ENCODE results near the gene NKD2. TPM values are rescaled to one million over a fixed set of nuclear protein-coding genes. Genes with fewer than 3 reads are reported as not detected.
"Not testable (repeated sequence)": the region's sequence is repeated elsewhere in the genome, so short reads cannot be mapped to it uniquely, and the experiment has no call there.

The NKD2 gene
- total RNA-seq, 1 experiment from 2014 or later = 0.27 TPM

DNA sequence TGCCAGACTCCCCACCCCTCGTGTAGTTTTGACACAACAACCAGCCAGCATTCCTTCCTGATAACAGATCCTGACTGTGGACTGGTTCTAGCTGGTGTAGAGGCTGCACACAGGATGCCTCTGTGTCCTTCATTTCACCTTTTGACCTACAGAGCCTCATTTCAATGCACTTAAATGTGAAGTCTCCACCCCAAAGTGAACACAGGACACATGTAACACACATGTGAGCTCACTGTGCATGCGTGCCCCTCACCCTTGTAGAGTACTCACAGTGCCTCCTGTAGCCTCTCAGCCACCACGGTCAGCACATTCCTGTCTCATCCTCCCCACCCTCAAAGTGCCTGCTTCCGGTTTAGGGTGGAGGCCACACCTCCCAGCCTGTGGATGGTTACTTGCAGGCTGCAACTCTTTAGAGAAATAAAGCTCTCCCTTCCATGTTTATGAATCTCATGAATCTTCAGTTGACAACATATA is 11.6 kb upstream of the NKD2 start:
- DNase-seq (ENCODE audit: low read depth) = peak; percentile 23

DNA sequence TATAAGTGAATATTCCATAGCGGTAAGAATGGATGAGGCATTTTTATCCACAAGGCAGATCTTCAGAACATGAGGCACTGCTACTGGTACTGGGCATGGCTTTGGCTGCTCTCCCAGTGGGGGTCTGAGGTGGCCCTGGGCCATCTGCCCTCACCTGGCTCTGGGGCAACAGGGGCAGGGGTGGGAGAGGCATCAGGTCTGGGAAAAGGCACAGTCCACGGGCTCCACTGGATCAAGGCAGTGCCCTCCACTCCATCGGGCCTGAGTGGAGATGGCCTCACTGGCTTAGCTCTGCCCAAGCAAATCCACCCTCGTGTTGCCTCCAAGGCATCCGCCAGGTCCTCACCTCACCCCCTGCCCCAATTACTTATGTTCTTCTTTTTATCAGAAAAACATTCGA is 10.9 kb upstream of the NKD2 start:
- DNase-seq (ENCODE audit: low read depth) = no peak
- in situ Hi-C loops (cut with HindIII; ENCODE audit: low pct_unique_long_range_greater_than_20kb, low sequenced_read_pairs) = no loop called here

More for the DNA sequence above, 11.6 kb upstream of the NKD2 start:
- in situ Hi-C loops (cut with HindIII; ENCODE audit: low pct_unique_long_range_greater_than_20kb, low sequenced_read_pairs) = no loop called here

DNA sequence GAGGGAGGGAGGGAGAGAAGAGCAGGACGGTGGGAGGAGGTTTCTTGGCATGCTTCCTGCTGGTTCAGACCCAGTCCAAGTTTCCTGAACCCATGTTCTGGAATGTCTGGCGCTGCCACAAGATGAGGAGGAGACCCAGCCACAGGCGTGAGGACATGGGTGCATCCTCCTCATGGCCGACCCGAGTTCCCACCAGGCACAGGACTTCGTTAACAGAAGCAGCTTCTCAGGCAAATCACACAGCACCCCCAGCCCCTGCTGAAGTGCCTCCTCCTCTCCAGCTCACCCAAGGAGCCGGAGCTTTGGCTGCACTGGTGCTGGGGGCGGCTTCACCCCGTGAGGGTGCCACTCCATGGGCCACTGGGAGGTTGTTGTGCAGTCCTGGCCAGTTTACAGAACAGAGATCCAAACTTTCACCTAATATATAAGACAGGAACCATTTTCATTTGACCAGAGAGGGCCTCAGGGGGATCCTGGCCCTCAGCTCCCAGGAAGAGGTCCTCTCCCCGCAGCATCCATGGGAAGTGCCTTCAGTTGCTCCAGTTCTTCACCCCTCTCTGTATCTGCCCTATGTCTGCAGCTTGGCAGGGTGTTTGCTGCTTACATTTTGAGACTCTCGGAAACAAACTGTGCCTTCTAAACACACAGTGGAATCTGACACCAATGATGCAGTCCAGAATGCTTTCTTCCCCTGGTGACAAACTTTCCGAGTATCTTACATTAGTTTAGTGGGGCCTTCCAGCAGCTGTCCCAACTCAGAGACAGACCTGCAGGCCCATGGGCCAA is 10.2 kb upstream of the NKD2 start:
- in situ Hi-C loops (cut with HindIII; ENCODE audit: low pct_unique_long_range_greater_than_20kb, low sequenced_read_pairs) = no loop called here
- DNase-seq (ENCODE audit: low read depth) = no peak

DNA sequence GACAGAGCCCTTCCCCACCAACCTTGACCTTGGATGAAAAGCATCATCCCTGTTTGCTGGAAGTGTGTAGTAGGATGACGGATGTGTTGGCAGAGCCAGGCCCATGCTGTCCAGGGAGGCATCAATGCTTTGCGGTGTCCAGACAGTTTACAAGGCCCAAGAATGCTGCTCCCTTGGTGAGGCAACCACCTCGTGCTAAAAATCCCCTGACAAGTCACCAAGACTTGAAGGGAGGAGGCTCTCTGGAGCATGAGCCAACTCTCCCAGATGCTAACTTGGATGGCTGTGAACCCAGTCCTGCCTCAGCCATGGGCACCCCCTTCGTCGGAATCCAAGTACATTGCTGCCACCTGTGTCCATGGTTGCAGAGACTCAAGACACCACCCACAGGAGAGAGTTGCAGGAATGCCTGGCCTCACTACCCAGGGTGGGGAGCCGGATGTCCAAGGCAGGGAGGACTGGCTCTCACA is 9.5 kb upstream of the NKD2 start:
- in situ Hi-C loops (cut with HindIII; ENCODE audit: low pct_unique_long_range_greater_than_20kb, low sequenced_read_pairs) = no loop called here

DNA sequence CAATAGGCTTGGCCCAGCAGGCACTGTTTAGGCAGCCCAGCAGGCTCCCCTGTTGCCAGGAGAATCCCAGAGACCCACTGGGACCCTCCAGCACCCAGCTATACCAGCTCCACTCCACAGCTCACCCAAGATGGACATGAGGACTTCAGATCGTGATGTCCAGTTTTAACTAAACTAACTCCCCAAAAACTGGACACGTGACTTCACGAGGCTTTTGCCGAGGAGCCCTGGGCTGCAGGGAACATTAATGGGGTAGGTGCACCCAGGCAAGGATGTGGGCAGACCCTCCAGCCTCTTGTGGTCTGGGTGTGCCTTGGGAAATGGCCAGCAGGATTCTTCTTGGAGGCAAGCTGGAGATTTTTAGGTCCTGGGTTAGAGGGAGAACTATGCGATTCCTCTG is 8.9 kb upstream of the NKD2 start:
- in situ Hi-C loops (cut with HindIII; ENCODE audit: low pct_unique_long_range_greater_than_20kb, low sequenced_read_pairs) = no loop called here

More for the DNA sequence above, 9.5 kb upstream of the NKD2 start:
- no peak for DNase-seq (ENCODE audit: low read depth)

DNA sequence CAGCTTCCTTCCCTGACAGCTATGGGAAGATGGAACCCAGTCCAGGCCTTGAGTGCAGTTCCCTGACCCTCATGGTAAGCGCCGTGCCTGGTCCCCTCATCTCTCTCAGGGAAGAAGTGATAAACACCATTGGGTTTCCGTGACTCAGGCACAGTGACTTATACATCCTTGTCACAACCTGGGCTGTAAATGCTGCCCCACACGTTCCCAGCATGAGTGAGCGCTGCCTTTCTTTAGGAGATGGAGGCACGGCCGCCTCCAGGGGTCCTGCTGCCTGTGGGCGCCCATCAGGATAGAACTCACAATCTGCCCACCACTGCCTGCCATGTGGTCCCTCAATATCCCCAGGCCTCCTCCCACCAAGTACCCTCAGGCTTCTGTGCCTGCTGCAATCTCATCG is 8.3 kb upstream of the NKD2 start:
- in situ Hi-C loops (cut with HindIII; ENCODE audit: low pct_unique_long_range_greater_than_20kb, low sequenced_read_pairs) = no loop called here
- no peak for DNase-seq (ENCODE audit: low read depth)

More for the DNA sequence above, 8.9 kb upstream of the NKD2 start:
- no peak for DNase-seq (ENCODE audit: low read depth)

DNA sequence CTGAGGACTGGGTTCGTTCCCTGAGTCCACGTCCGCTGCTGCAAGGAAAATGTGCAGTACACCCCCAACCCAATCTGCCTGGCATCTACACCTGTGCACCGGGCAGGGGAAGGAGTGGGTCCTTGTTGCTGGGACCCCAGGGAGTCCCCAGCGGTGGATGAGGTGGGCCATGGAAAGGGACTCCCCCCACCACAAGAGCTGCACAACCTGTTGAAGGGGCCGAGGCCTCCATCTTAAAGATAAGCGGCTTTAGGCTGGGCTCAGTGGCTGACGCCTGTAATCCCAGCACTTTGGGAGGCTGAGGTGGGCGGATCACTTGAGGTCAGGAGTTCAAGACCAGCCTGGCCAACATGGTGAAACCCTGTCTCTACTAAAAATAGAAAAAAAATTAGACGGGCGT is 7.8 kb upstream of the NKD2 start:
- DNase-seq (ENCODE audit: low read depth); in situ Hi-C loops (cut with HindIII; ENCODE audit: low pct_unique_long_range_greater_than_20kb, low sequenced_read_pairs): not testable (repeated sequence)

DNA sequence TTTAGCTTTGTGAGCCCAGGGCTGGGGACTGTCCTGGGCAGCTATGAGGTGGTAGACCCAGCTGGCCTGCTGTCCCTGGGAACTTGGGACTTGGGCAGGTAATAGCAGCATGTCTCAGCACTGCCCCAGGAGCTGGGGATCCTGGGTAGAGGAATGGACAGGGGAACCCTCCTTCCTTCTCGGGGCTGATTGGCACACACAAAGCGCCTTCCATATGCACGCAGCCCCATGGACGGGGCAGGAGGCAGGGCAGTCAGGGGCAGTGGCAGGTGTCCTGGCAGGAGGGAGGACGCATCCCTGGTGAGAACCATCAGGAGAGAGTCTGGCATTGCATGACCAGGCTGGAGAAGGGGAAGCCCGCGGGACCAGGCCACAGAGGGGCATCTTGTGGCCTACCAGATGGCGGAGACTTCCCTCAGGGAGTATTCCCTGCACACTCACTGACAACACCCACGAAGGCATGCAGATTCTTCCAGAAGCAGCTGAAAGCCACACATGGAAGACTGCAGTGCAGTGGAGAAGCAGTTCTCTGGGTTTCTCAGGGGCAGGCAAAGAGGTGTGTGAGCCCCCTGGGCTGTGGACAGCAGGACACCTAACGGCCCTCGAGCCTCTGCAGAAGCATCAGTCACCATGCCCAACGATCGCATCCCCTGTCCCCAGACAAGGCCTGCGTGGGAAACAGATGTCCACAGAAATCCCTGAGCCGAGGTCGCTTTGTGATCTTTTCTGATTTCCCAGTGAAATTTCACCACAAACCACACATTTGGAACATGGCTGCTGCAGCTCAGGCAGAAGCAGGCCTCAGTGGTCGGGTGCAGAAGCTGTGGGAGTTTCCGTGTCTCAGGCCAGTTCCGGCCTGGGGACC is 7.0 kb upstream of the NKD2 start:
- no peak for DNase-seq (ENCODE audit: low read depth)
- in situ Hi-C loops (cut with HindIII; ENCODE audit: low pct_unique_long_range_greater_than_20kb, low sequenced_read_pairs) = no loop called here

DNA sequence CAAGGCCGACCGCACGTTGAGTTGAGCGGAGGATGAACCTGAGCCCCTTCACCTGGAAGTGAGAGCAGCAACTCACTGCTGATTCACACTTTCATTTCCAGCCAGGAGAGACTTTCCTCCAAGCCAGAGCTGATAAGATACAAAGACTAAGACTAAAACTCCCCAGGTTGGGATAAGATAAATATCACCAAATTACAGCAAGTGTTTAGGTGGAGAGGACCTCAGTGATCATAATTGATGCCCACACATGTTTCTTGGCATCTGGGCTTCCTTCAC is 6.4 kb upstream of the NKD2 start:
- in situ Hi-C loops (cut with HindIII; ENCODE audit: low pct_unique_long_range_greater_than_20kb, low sequenced_read_pairs) = no loop called here
- no peak for DNase-seq (ENCODE audit: low read depth)

DNA sequence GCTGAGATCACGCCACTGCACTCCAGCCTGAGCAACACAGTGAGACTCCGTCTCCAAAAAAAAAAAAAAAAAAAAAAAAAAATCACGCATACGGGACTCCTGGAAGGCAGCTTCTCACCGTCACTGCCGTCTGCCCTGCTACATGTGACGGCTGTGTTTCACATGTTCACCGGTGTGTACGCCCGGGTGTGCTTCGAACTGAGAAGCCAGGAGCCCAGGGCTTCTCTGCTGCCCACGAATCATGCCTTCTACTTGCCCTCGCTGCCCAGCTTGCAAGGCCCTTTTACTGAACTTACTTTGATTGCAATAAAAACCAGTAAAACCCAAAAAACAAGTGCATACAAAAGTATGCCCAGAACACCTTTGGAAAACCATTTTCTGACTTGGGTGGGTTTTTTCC is 5.8 kb upstream of the NKD2 start:
- DNase-seq (ENCODE audit: low read depth) = no peak
- in situ Hi-C loops (cut with HindIII; ENCODE audit: low pct_unique_long_range_greater_than_20kb, low sequenced_read_pairs) = no loop called here

DNA sequence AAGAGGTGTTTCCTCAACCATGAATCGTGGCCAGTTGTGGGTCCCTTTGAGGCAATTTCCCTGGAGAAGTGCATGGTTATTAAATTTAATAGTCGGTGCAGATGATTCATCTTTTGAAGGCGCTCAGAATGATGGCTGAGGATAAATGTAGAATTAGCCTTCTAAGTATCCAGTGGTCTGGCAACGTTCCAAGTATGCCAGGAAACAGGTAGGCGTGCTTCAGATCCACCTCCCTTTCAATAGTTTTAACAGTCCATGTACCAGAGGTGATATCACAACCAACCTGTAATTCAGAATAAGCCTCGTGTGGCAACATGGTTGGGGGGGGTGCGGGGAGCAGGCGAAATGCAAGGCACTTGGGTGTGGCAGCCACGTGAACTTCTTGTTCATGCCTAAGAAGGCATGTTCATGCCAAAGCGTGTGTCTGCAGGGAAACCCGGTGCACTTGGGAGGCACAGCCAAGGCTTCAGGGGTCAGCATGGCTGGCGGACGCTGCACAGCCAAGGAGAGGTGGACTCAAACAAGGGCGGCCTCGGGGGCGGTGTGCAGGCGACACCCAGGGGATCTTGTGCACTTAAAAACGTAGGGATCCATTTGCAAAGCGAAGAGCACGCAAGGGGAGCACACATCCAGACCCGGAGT is 5.2 kb upstream of the NKD2 start:
- DNase-seq (ENCODE audit: low read depth) = peak; percentile 51
- in situ Hi-C loops (cut with HindIII; ENCODE audit: low pct_unique_long_range_greater_than_20kb, low sequenced_read_pairs) = no loop called here

DNA sequence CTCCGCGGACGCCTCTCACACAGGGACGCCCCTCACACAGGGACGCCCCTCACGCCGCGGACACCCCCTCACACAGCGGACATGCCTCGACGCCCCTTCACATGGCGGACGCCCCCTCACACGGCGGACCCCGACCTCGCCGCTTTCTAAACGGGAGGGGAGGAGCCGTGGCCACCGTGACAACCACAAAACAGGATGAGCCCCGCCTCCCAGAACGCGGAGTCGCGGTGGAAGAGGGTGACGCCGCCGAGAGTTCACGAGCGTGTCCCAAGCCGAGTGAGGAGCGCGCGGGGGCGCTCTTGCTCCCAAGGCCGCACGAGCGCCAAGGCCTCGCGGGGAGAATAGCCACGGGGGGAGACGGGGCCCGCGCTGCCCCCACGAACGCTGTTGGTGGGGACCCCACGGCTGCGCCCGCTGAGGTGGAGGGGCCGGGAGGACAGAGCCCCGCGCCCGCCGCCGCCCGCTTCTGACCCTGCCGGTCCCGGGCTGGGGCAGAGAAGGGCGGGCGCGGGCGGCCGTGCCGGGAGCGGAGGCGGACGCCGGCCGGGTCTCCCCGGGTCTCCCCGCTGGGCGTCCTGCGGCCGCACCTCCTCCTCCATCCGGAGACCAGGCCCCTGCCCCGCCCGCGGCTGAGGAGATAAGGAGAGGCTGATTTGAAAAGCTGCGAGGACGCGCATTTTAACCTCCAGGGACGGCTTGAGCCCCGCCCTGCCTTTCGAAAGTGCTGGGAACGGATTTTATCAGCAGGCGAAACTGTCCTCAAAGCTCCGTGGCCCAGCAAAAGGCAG is 3.9 kb upstream of the NKD2 start:
- peak; percentile 51 for DNase-seq (ENCODE audit: low read depth)
- in situ Hi-C loops (cut with HindIII; ENCODE audit: low pct_unique_long_range_greater_than_20kb, low sequenced_read_pairs) = no loop called here

DNA sequence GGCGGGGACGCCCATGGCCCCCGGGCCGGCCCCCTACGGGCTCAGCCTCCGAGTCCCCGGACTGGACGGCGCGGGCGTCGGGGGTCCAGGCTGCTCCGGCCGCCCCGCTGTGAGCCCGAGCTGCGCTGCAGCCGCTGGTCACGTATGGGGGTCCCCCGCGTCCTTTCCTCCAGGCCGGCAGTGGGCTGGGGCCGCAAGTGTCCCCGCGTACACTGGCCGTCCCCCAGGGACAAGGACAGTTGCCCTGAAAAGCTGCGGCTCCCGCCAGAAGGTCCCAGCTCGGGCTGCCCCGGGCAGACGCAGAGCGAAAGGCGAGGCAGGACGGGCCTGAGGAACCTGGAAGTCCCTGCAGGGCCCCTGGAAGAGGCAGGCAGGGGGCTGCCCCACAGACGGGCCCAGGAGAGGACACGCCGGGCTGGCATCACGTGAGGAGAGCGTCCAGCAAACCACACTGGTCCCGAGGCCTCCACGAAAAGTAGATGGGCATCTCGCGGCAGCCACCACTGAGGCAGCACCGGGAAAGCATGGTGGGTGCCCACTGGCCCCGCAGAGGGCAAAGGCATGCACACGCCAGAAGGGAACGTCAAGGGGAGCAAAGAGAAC is 3.3 kb upstream of the NKD2 start:
- DNase-seq (ENCODE audit: low read depth) = no peak
- in situ Hi-C loops (cut with HindIII; ENCODE audit: low pct_unique_long_range_greater_than_20kb, low sequenced_read_pairs) = no loop called here

DNA sequence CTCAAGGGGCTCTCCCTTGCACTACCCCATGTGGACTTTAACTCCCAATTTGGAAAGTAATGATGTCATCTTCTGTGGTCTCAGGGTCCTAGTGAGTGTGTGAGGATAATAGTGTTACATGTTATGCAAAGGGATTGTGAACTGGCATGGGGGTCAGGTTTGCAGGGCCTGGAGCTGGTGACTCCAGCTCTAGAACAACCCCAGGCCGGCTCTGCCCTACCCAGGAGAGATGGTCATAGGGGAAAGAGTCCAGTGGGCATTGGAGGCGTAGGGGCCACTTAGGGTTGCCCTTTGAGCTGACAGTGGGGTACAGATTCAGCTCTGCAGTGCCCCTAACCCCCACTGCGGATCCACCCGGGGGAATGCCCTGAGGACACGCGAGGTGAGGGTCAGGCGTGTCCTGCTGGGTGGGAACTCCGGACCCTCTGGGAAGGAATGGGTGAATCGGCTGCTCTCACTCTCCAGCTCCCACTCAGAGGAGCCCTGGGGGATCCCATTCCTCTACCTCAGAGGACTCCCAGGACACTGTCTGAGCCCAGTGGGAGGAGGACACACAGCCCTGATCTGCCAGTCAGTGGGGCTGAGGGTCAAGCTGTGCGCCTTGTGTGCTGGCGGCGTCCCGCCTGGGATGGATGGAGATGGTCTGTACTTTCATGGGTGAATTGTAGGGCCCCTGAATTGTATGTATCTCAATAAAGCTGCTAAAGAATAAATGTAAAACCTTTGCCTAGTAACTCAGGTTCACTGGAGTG is 2.5 kb upstream of the NKD2 start:
- no peak for DNase-seq (ENCODE audit: low read depth)
- in situ Hi-C loops (cut with HindIII; ENCODE audit: low pct_unique_long_range_greater_than_20kb, low sequenced_read_pairs) = no loop called here

DNA sequence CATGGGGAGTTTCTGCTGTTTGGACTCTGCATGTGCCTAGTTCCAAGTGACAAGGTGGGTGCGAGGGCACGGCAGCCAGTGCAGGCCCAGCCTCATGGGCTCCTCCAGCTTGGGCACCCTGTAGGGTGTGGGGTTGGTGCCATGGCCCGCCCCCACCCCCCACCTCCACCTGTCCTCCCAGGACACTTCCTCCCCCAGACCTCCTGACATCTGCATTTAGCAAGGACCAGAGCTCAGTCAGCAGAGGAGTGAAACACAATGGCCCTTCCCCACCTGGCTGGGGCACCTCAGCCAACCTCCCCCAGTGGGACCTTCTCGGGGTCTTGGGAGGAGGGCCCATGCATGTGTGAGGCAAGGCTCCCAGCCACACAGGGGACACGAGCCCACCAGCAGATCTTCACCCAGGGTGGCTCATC is 1.9 kb upstream of the NKD2 start:
- in situ Hi-C loops (cut with HindIII; ENCODE audit: low pct_unique_long_range_greater_than_20kb, low sequenced_read_pairs) = no loop called here
- no peak for DNase-seq (ENCODE audit: low read depth)

DNA sequence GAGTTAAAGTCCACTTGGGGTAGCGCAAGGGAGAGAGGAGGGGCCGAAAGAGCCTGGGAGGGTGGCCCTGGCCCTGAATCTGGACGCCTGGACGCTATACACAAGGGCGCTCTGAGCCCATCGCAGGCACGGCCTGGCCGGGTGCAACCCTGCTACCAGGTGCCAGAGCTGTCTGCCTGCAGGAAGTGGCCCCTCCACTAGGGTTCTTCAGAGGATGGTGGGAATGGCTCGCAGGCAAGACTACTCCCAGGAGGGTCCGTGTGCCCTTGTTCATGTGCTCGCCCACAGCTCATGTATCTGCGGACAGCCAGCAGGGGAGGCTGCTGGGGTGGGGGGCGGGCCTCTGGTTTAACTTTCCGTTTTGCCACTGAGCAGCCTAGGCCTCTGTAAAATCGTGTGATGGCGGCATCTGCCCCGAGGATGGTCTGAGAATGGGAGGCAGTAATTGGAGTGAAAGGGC is 1.4 kb upstream of the NKD2 start:
- DNase-seq (ENCODE audit: low read depth) = no peak
- in situ Hi-C loops (cut with HindIII; ENCODE audit: low pct_unique_long_range_greater_than_20kb, low sequenced_read_pairs) = no loop called here
